Transverse colon (tissue), 3 donors: ENCODE measurements around the gene SFTPB.

Experiments
- CTCF ChIP-seq, 5 experiments: fragments of 200-600 bp in 3 of 5; fragments of 450-650 bp in 2 of 5; sonication (generic) in 3 of 5; IDR thresholded peaks; 1 replicate in 2 of 5; 2 replicates in 3 of 5; pipeline ENCODE4 v1.5.1; 2016 to 2017; ENCODE audit warnings: antibody characterized with exemption in 5 of 5, inconsistent platforms in 3 of 5, mild to moderate bottlenecking in 2 of 5, moderate library complexity in 1 of 5
- EP300 ChIP-seq: sonication (generic); formaldehyde crosslinking; IDR thresholded peaks from one replicate; pipeline ENCODE4 v1.6.1; 2017; ENCODE audit warnings: antibody characterized with exemption, low read depth

- TF ChIP-seq CTCF (IDR thresholded peaks at IDR 0.05) (no peak), EP300 (no peak)
Observed at GRCh38 chr2:85611217-85611704, 56.7 kb downstream of the SFTPB start.
